SKM-1 treated with dmso at 0.1 percent for 144 hours (cell line): ENCODE data around the gene VAT1L.

Source experiments
- DNase-seq: peaks from one replicate; lab custom pipeline; 2025; ENCODE audit not compliant: unreplicated experiment; lab: John Stamatoyannopoulos, UW

Gene VAT1L

GRCh38 chr16:77833921-77834634 is 45.7 kb downstream of the VAT1L start:
- no peak for DNase-seq

- no peak for DNase-seq
Measured at GRCh38 chr16:77834635-77835540, 46.5 kb downstream of the VAT1L start.

- DNase-seq, result no peak
Measured at GRCh38 chr16:77836801-77837200, 48.4 kb downstream of the VAT1L start.

GRCh38 chr16:77838597-77839255 is 50.4 kb downstream of the VAT1L start:
- no peak for DNase-seq

GRCh38 chr16:77840093-77840492 is 51.7 kb downstream of the VAT1L start:
- no peak for DNase-seq

- no peak for DNase-seq
Measured at GRCh38 chr16:77840673-77841501, 52.5 kb downstream of the VAT1L start.

GRCh38 chr16:77841502-77841763 is 53.1 kb downstream of the VAT1L start:
- DNase-seq, result no peak

GRCh38 chr16:77842468-77842867 is 54.1 kb downstream of the VAT1L start:
- DNase-seq, result no peak

- DNase-seq, result no peak
Measured at GRCh38 chr16:77843405-77843804, 55.0 kb downstream of the VAT1L start.

GRCh38 chr16:77844801-77845200 is 56.4 kb downstream of the VAT1L start:
- no peak for DNase-seq

- DNase-seq, result no peak
Measured at GRCh38 chr16:77849646-77850258, 61.4 kb downstream of the VAT1L start.

- no peak for DNase-seq
Measured at GRCh38 chr16:77850636-77851333, 62.4 kb downstream of the VAT1L start.

GRCh38 chr16:77853161-77853560 is 64.8 kb downstream of the VAT1L start:
- DNase-seq, result peak; percentile 17

GRCh38 chr16:77856438-77857160 is 68.2 kb downstream of the VAT1L start:
- no peak for DNase-seq

GRCh38 chr16:77858060-77858459 is 69.7 kb downstream of the VAT1L start:
- DNase-seq, result no peak

GRCh38 chr16:77859493-77860232 is 71.3 kb downstream of the VAT1L start:
- DNase-seq, result no peak

GRCh38 chr16:77860953-77861352 is 72.6 kb downstream of the VAT1L start:
- DNase-seq, result no peak

GRCh38 chr16:77863250-77863649 is 74.9 kb downstream of the VAT1L start:
- DNase-seq, result no peak

- DNase-seq, result no peak
Measured at GRCh38 chr16:77866752-77867151, 78.4 kb downstream of the VAT1L start.
